Embryonic facial prominence (tissue), 1 donor: Measurements from ENCODE around the gene FMNL2.

Experiments
- DNase-seq: peaks from one replicate; pipeline ENCODE4 v3.0.0-alpha.2; 2016; ENCODE audit errors: extremely low spot score

FMNL2 gene

GRCh38 chr2:152646264-152646663, 311.3 kb downstream of the FMNL2 start:
- no peak for DNase-seq

- no peak for DNase-seq
These were observed 311.8 kb downstream of the FMNL2 start for GRCh38 chr2:152646775-152647174.

GRCh38 chr2:152647552-152647951, 312.6 kb downstream of the FMNL2 start:
- DNase-seq, result no peak

- DNase-seq, result no peak
These were observed 313.4 kb downstream of the FMNL2 start for GRCh38 chr2:152648336-152648735.

- DNase-seq, result no peak
These were observed 315.0 kb downstream of the FMNL2 start for GRCh38 chr2:152649997-152650396.

GRCh38 chr2:152650768-152651371, 315.9 kb downstream of the FMNL2 start:
- DNase-seq, result no peak

GRCh38 chr2:152651834-152652233, 316.9 kb downstream of the FMNL2 start:
- DNase-seq, result no peak

- DNase-seq, result no peak
These were observed 320.9 kb downstream of the FMNL2 start for GRCh38 chr2:152655880-152656279.

- no peak for DNase-seq
These were observed 322.1 kb downstream of the FMNL2 start for GRCh38 chr2:152657043-152657442.

GRCh38 chr2:152658221-152658620, 323.2 kb downstream of the FMNL2 start:
- no peak for DNase-seq

- no peak for DNase-seq
These were observed 326.1 kb downstream of the FMNL2 start for GRCh38 chr2:152661076-152661475.

- DNase-seq, result no peak
These were observed 329.8 kb downstream of the FMNL2 start for GRCh38 chr2:152664725-152665124.

- no peak for DNase-seq
These were observed 339.4 kb downstream of the FMNL2 start for GRCh38 chr2:152674334-152674733.

- no peak for DNase-seq
These were observed 341.5 kb downstream of the FMNL2 start for GRCh38 chr2:152676461-152676860.

- no peak for DNase-seq
These were observed 343.8 kb downstream of the FMNL2 start for GRCh38 chr2:152678808-152679207.

GRCh38 chr2:152682663-152683062, 347.7 kb downstream of the FMNL2 start:
- DNase-seq, result no peak

- DNase-seq, result no peak
These were observed 348.4 kb downstream of the FMNL2 start for GRCh38 chr2:152683400-152683799.

GRCh38 chr2:152686321-152686720, 351.3 kb downstream of the FMNL2 start:
- no peak for DNase-seq

GRCh38 chr2:152693033-152693432, 358.1 kb downstream of the FMNL2 start:
- no peak for DNase-seq

GRCh38 chr2:152694161-152694661, 359.2 kb downstream of the FMNL2 start:
- no peak for DNase-seq

- DNase-seq, result no peak
These were observed 360.8 kb downstream of the FMNL2 start for GRCh38 chr2:152695763-152696162.

GRCh38 chr2:152696476-152696875, 361.5 kb downstream of the FMNL2 start:
- no peak for DNase-seq
